CMK (cell line): ENCODE measurements around the gene PRSS38.
"Not testable (repeated sequence)": the region's sequence is repeated elsewhere in the genome, so short reads cannot be mapped to it uniquely, and the experiment has no call there.

Source experiments
- DNase-seq: peaks from one replicate; pipeline ENCODE4 v3.0.0-alpha.2; 2010; ENCODE audit warnings: low read depth

The PRSS38 gene

GRCh38 chr1:227844320-227845146 lies 29.1 kb downstream of the PRSS38 start:
- peak; percentile 29 for DNase-seq

- DNase-seq: no peak
Measured at GRCh38 chr1:227845147-227845458, 29.6 kb downstream of the PRSS38 start.

- no peak for DNase-seq
Measured at GRCh38 chr1:227845519-227845918, 30.0 kb downstream of the PRSS38 start.

GRCh38 chr1:227846265-227846858 lies 30.9 kb downstream of the PRSS38 start:
- no peak for DNase-seq

DNA sequence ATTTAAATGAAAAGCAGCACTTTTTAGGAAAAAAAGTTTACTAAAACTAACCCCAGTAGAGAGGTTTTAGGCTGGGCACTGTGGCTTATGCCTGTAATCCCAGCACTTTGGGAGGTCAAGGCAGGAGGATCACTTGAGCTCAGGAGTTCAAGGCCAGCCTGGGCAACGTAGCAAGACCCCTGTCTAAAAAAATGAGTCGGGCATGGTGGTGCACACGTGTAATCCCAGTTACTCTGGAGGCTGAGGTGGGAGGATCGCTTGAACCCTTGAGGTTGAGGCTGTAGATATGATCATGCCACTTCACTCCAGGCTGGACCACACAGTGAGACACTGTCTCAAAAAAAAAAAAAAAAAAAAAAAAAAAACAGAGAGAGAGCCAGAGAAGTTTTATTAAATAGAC lies 31.6 kb downstream of the PRSS38 start:
- DNase-seq: not testable (repeated sequence)

GRCh38 chr1:227848430-227848932 lies 33.0 kb downstream of the PRSS38 start:
- DNase-seq: no peak

GRCh38 chr1:227849251-227849650 lies 33.8 kb downstream of the PRSS38 start:
- no peak for DNase-seq

GRCh38 chr1:227854189-227854588 lies 38.7 kb downstream of the PRSS38 start:
- DNase-seq: no peak

DNA sequence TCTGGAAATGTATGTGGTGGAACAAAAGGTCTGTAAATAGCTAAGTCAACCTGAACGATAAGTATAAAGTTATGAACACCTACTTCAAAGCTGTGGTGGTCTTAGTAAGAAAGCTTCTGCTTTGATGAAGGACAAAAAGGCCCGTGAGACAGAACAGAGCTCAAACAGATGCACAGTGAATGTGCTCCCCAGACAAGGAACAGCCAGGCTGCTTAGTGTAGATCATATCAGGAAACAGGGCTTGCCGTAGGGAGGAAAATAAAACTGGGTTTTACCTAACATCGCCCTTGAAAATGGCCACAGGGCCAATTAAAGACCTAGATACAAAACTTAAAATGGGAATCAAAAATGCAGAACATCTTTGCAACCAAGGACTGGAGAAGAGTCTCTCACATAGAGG lies 40.2 kb downstream of the PRSS38 start:
- no peak for DNase-seq

DNA sequence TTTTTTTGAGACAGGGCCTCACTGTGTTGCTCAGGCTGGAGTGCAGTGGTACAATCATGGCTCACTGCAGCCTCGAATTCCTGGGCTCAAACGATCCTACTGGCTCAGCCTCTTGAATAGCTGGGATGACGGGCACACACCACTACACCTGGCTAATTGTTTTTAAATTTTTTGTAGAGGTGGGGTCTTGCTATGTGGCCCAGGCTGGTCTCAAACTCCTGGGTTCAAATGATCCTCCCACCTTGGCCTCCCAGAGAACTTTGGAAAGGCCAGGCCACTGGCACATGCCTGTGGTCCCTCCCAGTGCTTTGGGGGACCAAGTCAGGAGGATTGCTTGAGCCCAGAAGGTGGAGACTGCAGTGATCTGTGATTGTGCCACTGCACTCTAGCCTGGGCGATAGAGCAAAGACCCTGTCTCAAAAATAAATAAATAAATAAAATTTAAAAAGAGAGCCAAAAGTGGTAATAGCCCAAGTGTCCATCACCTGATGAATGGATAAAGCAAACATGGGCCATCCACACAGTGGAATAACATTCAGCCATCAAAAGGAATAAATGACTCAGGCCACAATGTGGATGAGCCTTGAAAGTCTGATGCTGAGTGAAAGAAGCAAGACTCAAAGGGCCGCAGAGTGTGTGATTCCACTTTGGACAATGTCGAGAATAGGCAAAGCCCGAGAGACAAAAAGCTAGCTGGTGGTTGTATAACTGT lies 40.8 kb downstream of the PRSS38 start:
- DNase-seq: no peak

- no peak for DNase-seq
Measured at GRCh38 chr1:227864882-227865281, 49.4 kb downstream of the PRSS38 start.

- DNase-seq: no peak
Measured at GRCh38 chr1:227869279-227869842, 53.9 kb downstream of the PRSS38 start.

DNA sequence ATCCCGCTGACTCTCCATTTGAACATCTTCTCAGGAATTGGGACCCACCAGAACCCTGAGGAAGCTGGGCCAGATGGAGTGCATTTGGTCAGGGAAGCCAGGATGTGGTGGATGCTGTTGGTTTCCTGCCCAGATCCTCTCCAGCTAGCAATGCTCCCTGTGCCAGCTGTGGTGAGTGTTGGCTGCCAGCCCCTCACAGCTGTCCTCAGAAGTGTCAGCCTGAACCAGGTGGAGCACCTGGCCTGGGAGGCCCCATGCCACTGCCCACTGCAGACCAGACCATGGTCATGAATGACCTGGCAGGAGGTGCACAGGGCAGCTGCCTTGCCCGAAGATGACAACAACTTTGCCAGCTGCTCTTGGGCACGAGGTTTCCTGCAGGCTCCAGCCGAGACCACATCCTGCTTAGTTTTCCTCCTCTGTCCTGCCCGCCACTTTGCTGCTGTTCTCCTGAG lies 54.4 kb downstream of the PRSS38 start:
- no peak for DNase-seq

GRCh38 chr1:227870366-227870765 lies 54.9 kb downstream of the PRSS38 start:
- no peak for DNase-seq

DNA sequence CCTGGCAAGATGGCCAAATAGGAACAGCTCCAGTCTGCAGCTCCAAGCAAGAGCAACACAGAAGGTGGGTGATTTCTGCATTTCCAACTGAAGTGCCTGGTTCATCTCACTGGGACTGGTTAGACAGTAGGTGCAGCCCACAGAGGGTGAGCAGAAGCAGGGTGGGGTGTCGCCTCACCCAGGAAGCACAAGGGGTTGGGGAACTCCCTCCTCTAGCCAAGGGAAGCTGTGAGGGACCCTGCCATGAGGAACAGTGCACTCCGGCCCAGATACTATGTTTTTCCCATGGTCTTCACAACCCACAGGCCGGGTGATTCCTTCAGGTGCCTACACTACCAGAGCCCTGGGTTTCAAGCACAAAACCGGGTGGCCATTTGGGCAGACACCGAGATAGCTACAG lies 56.4 kb downstream of the PRSS38 start:
- not testable (repeated sequence) for DNase-seq

DNA sequence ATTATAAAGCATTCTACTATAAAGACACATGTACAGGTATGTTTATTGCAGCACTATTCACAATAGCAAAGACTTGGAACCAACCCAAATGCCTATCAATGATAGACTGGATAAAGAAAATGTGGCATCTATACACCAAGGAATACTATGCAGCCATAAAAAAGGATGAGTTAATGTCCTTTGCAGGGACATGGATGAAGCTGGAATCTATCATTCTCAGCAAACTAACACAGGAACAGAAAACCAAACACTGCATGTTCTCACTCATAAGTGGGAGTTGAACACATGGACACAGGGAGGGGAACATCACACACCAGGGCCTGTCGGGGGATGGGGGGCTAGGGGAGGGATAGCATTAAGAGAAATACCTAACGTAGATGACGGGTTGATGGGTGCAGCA lies 62.3 kb downstream of the PRSS38 start:
- not testable (repeated sequence) for DNase-seq

DNA sequence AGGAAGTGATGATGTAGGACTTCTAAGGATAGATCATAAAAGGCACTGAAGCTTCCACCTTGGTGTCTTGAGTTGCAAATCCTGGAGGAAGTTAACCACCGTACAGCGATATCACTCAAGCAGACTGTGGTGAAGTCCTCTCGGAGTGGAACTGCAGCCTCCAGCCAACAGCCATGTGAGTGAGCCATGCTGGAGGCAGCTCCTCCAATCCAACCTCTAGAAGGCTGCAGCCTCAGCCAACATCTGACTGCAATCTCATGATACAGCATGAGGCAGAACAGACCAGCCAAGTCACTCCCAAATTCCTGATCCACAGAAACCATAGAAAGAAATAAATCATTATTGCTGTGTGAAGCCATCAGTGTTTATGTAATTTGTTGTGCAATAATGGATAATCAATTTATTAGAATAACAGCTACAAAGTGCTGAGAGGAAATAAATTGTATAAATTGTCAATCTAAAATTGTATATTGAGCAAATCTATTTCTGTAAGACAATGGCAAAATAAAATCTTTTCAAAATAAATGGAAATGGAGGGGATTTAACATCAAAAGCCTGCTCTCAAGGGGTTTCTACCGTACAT lies 65.0 kb downstream of the PRSS38 start:
- DNase-seq: no peak

DNA sequence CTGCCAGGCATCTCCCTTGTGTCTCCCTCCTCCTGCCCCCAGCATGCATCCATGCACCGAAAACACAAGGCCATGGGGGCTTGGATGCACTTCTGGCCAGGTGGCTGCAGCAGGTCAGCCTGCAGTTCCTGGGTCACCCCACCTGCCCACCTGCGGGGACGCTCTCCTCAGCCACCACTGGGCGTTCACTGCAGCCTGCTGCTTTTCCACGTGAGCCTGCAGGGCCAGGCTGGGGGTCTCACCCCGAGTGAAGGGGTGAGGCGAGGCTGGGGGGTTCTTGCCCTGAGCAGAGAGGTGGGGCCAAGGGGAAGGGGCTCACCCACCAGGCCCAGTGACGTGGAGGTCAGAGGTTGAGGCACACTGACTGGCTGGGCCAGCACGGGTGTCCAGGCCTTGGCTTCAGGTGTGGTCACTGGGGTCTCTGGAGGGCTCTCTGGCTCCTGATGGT lies 67.6 kb downstream of the PRSS38 start:
- DNase-seq: no peak

DNA sequence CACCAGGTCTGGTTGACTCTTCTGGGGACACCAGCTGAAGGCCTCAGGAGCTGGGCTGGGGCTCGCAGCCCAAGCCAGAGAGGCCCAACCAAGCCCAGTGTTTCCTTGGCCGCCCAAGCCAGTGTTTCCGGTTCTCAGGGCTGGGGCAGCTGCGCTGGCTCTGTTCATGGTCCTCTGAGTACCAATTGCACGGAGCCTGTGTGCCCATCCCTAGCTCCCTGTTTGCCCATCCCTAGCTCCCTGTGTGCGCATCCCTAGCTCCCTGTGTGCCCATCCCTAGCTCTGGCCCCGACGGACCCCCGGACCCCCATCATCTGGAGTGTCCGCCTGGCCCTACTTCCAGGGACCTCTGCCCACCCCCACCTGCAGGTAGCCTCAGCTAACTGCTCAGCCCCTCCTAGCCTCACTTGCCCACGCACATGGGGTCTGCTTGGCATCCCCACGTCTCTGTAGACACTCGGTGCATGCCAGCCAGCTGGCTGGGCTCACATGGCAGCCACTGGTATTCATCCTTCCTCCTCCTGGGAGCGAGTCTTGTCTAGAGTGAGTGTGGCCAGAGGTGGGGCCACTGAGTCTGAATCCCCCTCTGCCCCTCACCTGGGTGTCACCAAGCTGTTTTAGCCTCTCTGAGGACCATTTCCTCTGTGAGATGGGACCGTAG lies 68.3 kb downstream of the PRSS38 start:
- no peak for DNase-seq

DNA sequence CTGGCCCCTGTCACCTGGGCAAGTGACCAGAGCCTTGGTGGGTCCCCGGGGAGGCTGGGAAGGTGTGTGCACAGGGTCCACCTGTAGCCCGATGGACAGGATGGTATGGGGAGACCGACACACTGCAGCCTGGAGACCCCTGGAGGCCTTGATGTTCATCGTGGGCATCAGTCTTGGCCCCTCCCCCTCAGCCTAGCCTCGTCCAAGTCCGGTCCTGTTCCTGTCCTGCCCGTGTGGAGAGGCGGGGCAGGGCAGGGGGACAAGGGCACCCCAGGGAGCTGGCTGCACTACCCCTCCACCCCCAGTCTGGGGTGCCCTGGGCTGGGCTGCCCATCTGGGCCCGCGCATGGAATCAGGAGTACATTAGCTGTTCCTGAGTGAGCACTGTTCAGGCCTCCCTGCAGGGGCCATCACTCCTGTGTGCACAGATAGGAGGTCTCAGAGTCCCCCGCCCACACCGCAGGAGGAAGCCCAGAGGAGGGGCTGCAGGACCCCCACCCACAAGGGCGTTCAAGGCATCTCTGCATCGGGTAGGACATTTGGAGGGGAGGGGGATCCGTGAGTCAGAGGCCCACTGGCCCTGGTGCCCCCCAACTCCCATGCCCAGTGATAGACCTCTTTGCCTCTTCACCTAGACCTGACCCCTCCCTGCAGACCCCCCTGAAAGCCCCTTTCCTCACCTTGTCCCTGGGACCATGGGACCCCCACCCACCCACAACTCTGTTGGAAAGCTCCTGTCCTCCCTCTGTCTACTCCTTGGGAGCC lies 69.1 kb downstream of the PRSS38 start:
- DNase-seq: no peak

DNA sequence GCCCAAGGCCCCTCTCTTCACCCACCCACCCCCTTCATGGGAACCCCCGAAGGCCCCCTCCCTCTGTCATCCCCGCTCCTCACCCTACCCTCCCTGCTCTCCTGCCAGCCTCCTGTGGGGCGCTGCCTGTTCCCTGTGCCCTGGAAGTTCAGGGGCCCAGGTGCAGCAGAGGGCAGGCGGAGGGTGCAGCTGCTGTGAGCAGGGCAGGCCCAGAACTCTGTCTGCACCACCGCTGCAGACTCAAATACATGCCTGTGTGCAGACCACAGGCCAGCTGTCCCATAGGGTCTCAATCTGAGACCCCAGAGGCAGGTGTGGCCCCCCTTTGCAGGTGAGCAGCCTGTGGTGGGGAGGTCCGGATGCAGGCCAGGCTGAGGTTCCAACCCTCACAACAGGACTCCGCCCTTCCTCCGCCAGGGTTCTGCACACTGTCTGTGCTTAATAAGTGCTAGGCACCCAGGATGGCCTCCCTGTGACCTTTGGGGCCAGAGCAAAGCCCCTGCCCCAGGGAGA lies 69.7 kb downstream of the PRSS38 start:
- DNase-seq: no peak
